GM12878 (cell line): ENCODE data around the gene WDR76. TPM values are rescaled to one million over a fixed set of nuclear protein-coding genes. Genes with fewer than 3 reads are reported as not detected.

Experiments used
- ASH2L ChIP-seq: fragments of 300-600, 200-600 bp; sonication (generic); IDR thresholded peaks from 2 replicates; pipeline ENCODE4 v1.6.1; 2017; ENCODE audit warnings: low read depth, mild to moderate bottlenecking, borderline replicate concordance
- BRCA1 ChIP-seq: IDR thresholded peaks from 2 replicates; pipeline ENCODE4 v1.6.1; 2011; ENCODE audit warnings: low read depth, low read length, improper control_type of control experiment
- CHD1 ChIP-seq: IDR thresholded peaks from 2 replicates; pipeline ENCODE4 v1.6.1; 2012; ENCODE audit warnings: low read depth, low read length, improper control_type of control experiment
- CHD2 ChIP-seq: IDR thresholded peaks from 2 replicates; pipeline ENCODE4 v1.6.1; 2011; ENCODE audit warnings: low read depth, low read length, improper control_type of control experiment, borderline replicate concordance
- CHD4 ChIP-seq: fragments of 200-600 bp; sonication (generic); IDR thresholded peaks from 2 replicates; pipeline ENCODE4 v1.6.1; 2016; ENCODE audit warnings: mild to moderate bottlenecking
- DPF2 ChIP-seq: fragments of 450-650 bp; IDR thresholded peaks from 2 replicates; pipeline ENCODE4 v1.6.1; 2017; ENCODE audit warnings: mild to moderate bottlenecking
- HCFC1 ChIP-seq: fragments of 150-350 bp; IDR thresholded peaks from 2 replicates; pipeline ENCODE4 v1.6.1; 2014; ENCODE audit warnings: low read length
- IKZF1 ChIP-seq: fragments of 450-650 bp; conservative IDR thresholded peaks from 2 replicates; pipeline ENCODE4 v1.6.1; 2017; ENCODE audit warnings: antibody characterized with exemption, mild to moderate bottlenecking
- IKZF2 ChIP-seq, 2 experiments: fragments of 450-650 bp; IDR thresholded peaks; 2 replicates each; pipeline ENCODE4 v1.6.1; 2017; ENCODE audit warnings: mild to moderate bottlenecking in 2 of 2, moderate library complexity in 2 of 2
- POLR2AphosphoS5 ChIP-seq: IDR thresholded peaks from 2 replicates; pipeline ENCODE4 v1.6.1; 2011; ENCODE audit warnings: mild to moderate bottlenecking, low read length, inconsistent platforms
- RELA ChIP-seq: fragments of 450-650 bp; IDR thresholded peaks from 2 replicates; pipeline ENCODE4 v1.8.0; 2014; ENCODE audit warnings: borderline replicate concordance; ENCODE audit not compliant: partially characterized antibody
- SMC3 ChIP-seq: IDR thresholded peaks from 2 replicates; pipeline ENCODE4 v1.6.1; 2011; ENCODE audit warnings: low read length, improper control_type of control experiment, borderline replicate concordance
- SREBF1 ChIP-seq: IDR thresholded peaks from 2 replicates; pipeline ENCODE4 v1.6.1; 2012; ENCODE audit warnings: mild to moderate bottlenecking, low read length
- ZNF207 ChIP-seq: fragments of 450-650 bp; IDR thresholded peaks from 2 replicates; pipeline ENCODE4 v1.6.1; 2014; ENCODE audit warnings: antibody characterized with exemption, mild to moderate bottlenecking, borderline replicate concordance
- ZNF217 ChIP-seq: fragments of 450-650 bp; IDR thresholded peaks from 2 replicates; pipeline ENCODE4 v1.6.1; 2017; ENCODE audit warnings: antibody characterized with exemption, mild to moderate bottlenecking
- polyA plus RNA-seq, 11 experiments: library from polyadenylated mRNA; depleted of rRNA in 4 of 11; unstranded in 6 of 11; stranded (reverse) in 5 of 11; fragments of >200 nt; fragmentation: Nextera tagmentation in 4 of 11; fragmentation: Illumina TruSeq in 1 of 11; extraction: Ambion mirVana in 4 of 11; extraction: Trizol in 1 of 11; gene quantifications; 1 replicate in 1 of 11; 2 replicates in 10 of 11; pipeline versions ENCODE4 v1.2.1 to v1.2.3, GENCODE V29; 2011 to 2016; ENCODE audit warnings: inconsistent platforms in 2 of 11, missing spikeins in 2 of 11, low read depth in 1 of 11
- total RNA-seq, 4 experiments: library from RNA; depleted of rRNA in 3 of 4; stranded (reverse); fragments of >200 nt in 3 of 4; fragmentation: Illumina TruSeq in 1 of 4; extraction: Trizol in 1 of 4; gene quantifications; 2 replicates each; pipeline versions ENCODE4 v1.2.1 to v1.2.3, GENCODE V29; 2013 to 2021
- TF ChIP-seq, protein P1 (sequence below): fragments of 450-650 bp; conservative IDR thresholded peaks from 2 replicates; pipeline ENCODE4 v1.6.1; 2017; ENCODE audit warnings: mild to moderate bottlenecking, moderate library complexity
- TF ChIP-seq, protein P2 (sequence below): IDR thresholded peaks from 2 replicates; pipeline ENCODE4 v1.6.1; 2011; ENCODE audit warnings: borderline replicate concordance, low read depth, mild to moderate bottlenecking, moderate library complexity, mixed read lengths, low read length; ENCODE audit not compliant: insufficient read depth; ENCODE audit errors: extremely low read length
- TF ChIP-seq, protein P3 (sequence below): fragments of 450-650 bp; IDR thresholded peaks from 2 replicates; pipeline ENCODE4 v1.6.1; 2017; ENCODE audit warnings: mild to moderate bottlenecking, moderate library complexity
- TF ChIP-seq, protein P4 (sequence below): fragments of 450-650 bp; IDR thresholded peaks from 2 replicates; pipeline ENCODE4 v1.6.1; 2016; ENCODE audit warnings: mild to moderate bottlenecking, moderate library complexity, borderline replicate concordance

WDR76 gene
- total and polyA plus RNA-seq, 10 of the 15 experiments (the other 5 are each of a cell fraction or from before 2014, with no cell fraction given): 8.0 to 59.7 (median 34.5) TPM

DNA sequence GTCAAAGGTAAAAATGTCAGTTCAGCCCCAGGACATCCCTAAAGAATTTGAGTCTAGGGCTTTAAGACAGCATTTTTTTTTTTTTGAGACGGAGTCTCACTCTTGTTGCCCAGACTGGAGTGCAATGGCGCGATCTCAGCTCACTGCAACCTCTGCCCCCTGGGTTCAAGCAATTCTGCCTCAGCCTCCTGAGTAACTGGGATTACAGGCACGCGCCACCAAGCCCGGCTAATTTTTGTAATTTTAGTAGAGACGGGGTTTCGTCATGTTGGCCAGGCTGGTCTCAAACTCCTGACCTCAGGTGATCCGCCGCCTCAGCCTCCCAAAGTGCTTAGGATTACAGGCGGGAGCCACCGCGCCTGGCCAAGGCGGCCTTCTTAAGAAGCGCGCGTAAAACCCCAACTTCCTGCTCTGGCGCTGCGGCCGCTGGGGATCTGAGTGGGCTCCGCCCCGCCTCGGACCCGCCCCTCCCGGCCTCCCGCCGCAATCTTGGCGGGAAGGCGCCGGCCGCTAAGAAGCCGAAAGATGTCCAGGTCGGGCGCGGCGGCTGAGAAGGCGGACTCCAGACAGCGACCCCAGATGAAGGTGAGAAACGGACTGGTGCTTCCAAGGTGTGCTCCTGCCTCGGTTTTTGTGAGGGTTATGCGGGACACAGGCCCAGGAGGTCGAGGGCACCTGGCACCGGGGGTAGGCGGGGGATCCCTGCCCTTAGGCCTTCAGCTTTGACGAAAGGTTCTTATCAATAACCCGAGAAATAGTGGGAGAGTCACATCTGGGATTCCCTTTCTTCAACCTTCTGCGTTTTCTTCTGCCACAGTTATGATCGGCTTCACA is at the start of gene WDR76 (continued):
- peak; percentile 30 to 45; a peak in 3 of 4 replicates for TF ChIP-seq IKZF2 (IDR thresholded peaks at IDR 0.05)
- no peak for TF ChIP-seq ZNF207
- no peak for TF ChIP-seq SREBF1
- TF ChIP-seq ASH2L: 0 out of 2 replicates have a peak, but pooled peaks have one; percentile 72
- TF ChIP-seq HCFC1: no peak
- TF ChIP-seq, protein P1, sequence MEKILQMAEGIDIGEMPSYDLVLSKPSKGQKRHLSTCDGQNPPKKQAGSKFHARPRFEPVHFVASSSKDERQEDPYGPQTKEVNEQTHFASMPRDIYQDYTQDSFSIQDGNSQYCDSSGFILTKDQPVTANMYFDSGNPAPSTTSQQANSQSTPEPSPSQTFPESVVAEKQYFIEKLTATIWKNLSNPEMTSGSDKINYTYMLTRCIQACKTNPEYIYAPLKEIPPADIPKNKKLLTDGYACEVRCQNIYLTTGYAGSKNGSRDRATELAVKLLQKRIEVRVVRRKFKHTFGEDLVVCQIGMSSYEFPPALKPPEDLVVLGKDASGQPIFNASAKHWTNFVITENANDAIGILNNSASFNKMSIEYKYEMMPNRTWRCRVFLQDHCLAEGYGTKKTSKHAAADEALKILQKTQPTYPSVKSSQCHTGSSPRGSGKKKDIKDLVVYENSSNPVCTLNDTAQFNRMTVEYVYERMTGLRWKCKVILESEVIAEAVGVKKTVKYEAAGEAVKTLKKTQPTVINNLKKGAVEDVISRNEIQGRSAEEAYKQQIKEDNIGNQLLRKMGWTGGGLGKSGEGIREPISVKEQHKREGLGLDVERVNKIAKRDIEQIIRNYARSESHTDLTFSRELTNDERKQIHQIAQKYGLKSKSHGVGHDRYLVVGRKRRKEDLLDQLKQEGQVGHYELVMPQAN: no peak; the same call in 1 of the 2 replicates
- TF ChIP-seq CHD1: no peak
- TF ChIP-seq BRCA1: no peak
- no peak for TF ChIP-seq SMC3
- TF ChIP-seq, protein P2, sequence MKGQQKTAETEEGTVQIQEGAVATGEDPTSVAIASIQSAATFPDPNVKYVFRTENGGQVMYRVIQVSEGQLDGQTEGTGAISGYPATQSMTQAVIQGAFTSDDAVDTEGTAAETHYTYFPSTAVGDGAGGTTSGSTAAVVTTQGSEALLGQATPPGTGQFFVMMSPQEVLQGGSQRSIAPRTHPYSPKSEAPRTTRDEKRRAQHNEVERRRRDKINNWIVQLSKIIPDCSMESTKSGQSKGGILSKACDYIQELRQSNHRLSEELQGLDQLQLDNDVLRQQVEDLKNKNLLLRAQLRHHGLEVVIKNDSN: no peak
- TF ChIP-seq DPF2: 0 out of 2 replicates have a peak, but pooled peaks have one; percentile 34
- TF ChIP-seq CHD2: no peak
- peak; percentile 73 for TF ChIP-seq ZNF217
- TF ChIP-seq IKZF1: peak; percentile 62
- no peak for TF ChIP-seq CHD4
- TF ChIP-seq, protein P3, sequence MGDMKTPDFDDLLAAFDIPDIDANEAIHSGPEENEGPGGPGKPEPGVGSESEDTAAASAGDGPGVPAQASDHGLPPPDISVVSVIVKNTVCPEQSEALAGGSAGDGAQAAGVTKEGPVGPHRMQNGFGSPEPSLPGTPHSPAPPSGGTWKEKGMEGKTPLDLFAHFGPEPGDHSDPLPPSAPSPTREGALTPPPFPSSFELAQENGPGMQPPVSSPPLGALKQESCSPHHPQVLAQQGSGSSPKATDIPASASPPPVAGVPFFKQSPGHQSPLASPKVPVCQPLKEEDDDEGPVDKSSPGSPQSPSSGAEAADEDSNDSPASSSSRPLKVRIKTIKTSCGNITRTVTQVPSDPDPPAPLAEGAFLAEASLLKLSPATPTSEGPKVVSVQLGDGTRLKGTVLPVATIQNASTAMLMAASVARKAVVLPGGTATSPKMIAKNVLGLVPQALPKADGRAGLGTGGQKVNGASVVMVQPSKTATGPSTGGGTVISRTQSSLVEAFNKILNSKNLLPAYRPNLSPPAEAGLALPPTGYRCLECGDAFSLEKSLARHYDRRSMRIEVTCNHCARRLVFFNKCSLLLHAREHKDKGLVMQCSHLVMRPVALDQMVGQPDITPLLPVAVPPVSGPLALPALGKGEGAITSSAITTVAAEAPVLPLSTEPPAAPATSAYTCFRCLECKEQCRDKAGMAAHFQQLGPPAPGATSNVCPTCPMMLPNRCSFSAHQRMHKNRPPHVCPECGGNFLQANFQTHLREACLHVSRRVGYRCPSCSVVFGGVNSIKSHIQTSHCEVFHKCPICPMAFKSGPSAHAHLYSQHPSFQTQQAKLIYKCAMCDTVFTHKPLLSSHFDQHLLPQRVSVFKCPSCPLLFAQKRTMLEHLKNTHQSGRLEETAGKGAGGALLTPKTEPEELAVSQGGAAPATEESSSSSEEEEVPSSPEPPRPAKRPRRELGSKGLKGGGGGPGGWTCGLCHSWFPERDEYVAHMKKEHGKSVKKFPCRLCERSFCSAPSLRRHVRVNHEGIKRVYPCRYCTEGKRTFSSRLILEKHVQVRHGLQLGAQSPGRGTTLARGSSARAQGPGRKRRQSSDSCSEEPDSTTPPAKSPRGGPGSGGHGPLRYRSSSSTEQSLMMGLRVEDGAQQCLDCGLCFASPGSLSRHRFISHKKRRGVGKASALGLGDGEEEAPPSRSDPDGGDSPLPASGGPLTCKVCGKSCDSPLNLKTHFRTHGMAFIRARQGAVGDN: peak; percentile 64; the same call in 1 of the 2 replicates
- 0 out of 2 replicates have a peak, but pooled peaks have one; percentile 35 for TF ChIP-seq POLR2AphosphoS5
- TF ChIP-seq RELA: peak; percentile 24
- TF ChIP-seq, protein P4, sequence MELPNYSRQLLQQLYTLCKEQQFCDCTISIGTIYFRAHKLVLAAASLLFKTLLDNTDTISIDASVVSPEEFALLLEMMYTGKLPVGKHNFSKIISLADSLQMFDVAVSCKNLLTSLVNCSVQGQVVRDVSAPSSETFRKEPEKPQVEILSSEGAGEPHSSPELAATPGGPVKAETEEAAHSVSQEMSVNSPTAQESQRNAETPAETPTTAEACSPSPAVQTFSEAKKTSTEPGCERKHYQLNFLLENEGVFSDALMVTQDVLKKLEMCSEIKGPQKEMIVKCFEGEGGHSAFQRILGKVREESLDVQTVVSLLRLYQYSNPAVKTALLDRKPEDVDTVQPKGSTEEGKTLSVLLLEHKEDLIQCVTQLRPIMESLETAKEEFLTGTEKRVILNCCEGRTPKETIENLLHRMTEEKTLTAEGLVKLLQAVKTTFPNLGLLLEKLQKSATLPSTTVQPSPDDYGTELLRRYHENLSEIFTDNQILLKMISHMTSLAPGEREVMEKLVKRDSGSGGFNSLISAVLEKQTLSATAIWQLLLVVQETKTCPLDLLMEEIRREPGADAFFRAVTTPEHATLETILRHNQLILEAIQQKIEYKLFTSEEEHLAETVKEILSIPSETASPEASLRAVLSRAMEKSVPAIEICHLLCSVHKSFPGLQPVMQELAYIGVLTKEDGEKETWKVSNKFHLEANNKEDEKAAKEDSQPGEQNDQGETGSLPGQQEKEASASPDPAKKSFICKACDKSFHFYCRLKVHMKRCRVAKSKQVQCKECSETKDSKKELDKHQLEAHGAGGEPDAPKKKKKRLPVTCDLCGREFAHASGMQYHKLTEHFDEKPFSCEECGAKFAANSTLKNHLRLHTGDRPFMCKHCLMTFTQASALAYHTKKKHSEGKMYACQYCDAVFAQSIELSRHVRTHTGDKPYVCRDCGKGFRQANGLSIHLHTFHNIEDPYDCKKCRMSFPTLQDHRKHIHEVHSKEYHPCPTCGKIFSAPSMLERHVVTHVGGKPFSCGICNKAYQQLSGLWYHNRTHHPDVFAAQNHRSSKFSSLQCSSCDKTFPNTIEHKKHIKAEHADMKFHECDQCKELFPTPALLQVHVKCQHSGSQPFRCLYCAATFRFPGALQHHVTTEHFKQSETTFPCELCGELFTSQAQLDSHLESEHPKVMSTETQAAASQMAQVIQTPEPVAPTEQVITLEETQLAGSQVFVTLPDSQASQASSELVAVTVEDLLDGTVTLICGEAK: 0 out of 2 replicates have a peak, but pooled peaks have one; percentile 19
